Ecto neural progenitor cell (in vitro differentiated cells): ENCODE measurements around the gene PAN3.

Experiments
- DNase-seq: peaks from one replicate; pipeline ENCODE4 v3.0.0-alpha.2; 2018; ENCODE audit warnings: low spot score

Gene PAN3

DNA sequence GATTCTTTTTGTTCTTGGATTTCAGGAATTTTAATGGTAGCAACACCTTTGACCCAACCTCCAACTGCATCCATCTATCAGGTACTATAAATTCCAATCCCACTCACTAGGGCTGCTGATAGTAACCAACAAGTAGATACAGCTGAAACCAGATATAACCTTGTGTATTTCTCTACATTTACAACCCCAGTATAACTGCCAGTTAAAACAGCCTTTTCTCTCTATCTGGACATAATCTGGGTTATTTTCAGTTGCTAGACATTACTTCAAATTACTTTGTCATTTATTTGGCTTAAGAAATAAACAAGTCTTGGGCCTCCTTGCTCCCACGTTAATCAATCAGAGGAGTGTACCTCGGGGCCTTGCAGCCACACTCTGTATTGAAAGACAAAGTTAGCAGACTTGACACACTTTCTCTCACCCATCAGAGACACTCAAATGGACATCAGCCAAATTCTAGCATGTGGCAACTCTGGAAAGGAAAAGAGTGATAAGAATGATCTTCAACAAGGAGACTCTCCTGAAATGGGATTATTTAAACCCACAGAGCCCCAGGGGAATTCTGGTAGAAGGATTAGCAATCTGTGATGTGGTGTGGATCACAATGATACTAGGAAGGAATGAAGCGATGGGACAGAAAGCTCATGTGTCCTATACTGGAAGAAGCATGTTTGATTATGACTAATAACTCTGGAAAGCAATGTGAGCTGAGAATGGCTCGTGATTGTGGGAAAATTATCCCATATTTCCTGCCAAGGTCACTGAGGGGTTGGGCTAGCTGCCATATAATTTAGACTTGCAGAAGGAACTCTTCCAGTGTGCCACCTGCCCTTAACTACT lies 199.0 kb downstream of the PAN3 start:
- DNase-seq = no peak

DNA sequence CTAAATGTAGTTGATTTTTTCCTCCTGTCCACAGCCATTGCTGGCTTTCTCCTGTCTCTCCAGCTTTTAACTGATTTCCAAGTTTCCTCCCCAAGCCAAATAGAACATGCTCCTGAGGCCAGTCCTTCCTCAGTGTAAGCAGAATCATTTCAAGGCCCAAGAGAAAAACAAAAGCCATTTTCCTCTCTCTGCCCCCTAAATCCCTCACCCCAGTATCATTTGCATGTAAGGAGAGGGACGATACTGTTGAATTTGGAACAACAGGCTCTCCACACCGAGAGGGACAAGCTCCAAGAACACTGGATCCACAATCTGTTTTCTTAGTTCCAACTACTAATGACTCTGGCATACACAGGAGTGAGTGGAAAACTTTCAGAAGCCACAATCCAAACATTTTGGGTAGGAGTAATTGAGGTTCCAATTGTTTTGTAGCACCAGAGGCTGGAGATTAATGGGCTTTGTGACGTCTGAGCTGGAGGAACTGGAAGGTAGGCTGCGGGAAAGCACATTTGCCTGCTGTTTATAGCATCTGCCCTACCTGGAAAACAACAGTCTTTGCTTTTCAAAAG lies 199.7 kb downstream of the PAN3 start:
- no peak for DNase-seq

DNA sequence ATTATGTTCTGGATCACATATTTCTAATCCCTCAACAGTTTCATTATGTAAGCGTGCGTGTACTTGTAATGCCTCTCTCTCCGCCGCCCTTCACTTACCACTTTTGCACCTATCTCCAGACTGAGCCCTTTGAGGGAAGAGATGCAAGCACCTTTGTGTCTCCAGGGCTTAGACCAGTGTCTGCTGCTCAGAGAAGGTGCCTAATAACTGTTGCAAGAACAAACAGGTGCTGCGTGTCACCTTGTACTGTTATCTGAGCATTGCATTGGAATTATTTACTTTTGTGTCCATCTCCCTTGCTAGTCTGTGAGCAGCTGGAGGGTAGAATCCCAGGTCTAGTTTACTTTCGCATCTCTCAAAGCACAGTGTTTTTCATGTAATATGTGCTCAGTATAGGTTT lies 200.4 kb downstream of the PAN3 start:
- no peak for DNase-seq

DNA sequence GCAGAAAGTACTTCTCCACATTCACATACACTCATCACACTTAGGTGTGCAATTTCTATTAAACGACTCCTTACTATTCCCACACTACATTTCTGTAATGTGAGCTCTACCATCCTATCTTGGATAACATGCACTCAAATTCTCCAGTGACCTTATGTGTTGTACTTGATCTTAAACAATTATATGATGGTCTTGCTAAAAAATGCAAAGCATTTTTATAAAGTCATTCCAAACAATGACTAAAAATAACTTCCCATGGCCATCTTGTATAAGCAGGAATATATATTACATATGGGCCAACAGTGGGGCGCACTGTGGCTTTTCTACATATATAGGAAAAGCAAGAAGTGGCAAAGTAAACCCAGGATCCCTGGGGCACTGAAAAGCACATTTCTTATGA lies 201.1 kb downstream of the PAN3 start:
- no peak for DNase-seq

DNA sequence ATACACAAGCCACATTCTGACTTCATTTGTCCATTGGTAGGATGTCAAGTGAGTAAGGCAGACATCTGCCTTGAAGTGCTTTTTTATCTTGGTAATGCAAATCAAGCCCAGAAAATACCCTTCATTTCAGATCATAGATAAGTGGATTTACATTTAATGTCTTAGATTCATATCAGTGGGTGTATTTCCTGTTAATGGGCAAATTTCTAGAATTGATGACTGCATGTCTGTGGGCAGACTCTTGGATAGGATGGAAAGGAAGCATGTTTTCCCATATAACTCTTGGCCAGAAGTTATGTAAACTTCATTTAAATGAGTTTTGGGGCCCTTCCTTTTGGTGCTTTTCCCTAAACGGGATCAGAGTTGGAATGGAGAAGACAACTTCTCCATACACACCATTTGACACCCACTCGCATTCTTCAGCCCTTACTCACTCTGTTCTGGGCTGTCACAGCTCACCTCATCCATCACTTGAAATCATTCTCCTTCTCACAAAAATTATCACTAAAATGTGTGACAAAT lies 202.0 kb downstream of the PAN3 start:
- no peak for DNase-seq

DNA sequence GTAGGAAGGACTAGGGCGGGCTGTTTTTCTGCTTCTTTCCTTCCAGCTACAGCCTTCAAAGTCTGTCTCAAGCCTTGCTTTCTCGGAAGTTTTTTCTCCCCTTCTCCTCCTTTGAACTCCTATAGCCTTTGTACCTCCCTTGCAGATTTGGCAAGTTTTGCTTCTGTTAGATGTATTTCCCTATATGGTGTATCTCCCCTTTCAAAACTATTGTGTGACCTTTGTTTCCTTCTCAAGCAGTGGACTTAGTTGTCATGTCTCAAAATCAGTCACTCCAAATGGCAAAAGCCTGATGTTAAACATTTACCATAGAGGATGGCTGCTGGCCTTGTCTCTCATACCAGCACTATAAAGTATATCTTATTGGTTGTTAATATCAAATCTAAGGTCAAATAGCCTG lies 203.9 kb downstream of the PAN3 start:
- DNase-seq = no peak

DNA sequence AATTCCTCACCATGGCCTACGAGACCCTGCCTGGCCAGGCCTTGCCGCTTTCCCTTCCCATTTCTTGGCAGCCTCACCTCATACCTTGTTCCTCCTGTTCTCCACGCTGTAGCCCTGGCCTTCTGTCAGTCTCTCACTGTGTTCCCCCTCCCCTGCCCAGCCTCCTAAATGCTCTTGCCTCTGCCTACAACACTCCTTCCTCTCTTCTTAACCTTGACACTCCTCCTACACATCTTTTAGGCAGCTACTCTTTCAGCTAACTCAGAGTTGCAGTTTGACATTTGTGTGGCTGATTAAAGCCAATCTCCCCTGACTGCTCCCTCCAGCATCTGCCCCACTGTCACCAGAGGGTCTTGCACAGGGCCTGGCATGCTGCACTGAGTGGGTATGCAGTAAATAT lies 205.8 kb downstream of the PAN3 start:
- DNase-seq = no peak
